HEK293T (cell line): ENCODE results near the gene SGCA.

ENCODE experiments used
- ARNT ChIP-seq: fragments of 450-650 bp; IDR thresholded peaks from 2 replicates; pipeline ENCODE4 v1.6.1; 2017; ENCODE audit warnings: mild to moderate bottlenecking
- FOXM1 ChIP-seq: fragments of 450-650 bp; IDR thresholded peaks from 2 replicates; pipeline ENCODE4 v1.6.1; 2017; ENCODE audit warnings: mild to moderate bottlenecking, borderline replicate concordance
- SP1 ChIP-seq: fragments of 450-650 bp; IDR thresholded peaks from 2 replicates; pipeline ENCODE4 v1.6.1; 2017

GRCh38 chr17:50186661-50187393 lies 21.0 kb downstream of the SGCA start:
- TF ChIP-seq ARNT, result no peak
- no peak for TF ChIP-seq SP1
- TF ChIP-seq FOXM1, result no peak
